NCI-H1930 (cell line): Measurements from ENCODE around the gene FGF14.

ENCODE experiments used
- DNase-seq, 2 experiments: peaks; one replicate each; lab custom pipeline; 2025; lab: John Stamatoyannopoulos, UW

The FGF14 gene

DNA sequence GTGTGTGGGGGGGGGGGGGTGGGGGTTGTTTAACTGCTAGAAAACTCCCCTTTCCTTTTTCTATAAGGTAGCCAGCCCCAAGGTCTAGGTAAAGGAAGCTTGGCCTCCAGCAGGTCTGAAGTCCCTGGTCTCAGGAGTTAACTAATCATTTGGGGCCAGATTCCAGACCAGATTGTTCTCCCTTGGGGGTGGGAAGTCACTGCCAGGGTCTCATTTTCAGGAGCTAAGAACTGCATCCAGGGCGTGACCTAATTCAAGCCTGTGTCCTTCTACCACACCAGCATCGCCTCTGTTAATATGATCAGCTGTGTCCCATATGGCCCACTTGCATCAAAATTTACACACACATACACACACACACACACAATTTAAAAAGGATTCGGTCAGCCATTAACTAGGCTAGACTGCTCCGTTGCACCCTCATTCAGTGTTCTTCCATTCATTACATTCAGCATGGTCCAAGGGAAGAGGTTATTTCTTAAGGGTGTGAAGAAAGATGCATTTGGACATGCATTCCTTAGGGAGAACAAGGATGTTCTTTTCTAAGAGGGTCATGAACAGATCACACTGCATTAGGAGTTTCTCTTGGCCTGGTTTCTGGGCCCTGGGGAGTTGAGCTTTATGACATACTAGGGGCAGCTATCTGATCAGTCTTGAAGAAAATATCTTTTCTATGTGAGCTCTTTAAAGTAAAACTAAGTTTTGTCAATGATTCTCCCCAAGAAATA is 91.0 kb downstream of the FGF14 start:
- DNase-seq, result no peak

GRCh38 chr13:102309110-102309509 is 92.7 kb downstream of the FGF14 start:
- DNase-seq, result no peak

- DNase-seq, result no peak
Observed at GRCh38 chr13:102302534-102302933, 99.3 kb downstream of the FGF14 start.

DNA sequence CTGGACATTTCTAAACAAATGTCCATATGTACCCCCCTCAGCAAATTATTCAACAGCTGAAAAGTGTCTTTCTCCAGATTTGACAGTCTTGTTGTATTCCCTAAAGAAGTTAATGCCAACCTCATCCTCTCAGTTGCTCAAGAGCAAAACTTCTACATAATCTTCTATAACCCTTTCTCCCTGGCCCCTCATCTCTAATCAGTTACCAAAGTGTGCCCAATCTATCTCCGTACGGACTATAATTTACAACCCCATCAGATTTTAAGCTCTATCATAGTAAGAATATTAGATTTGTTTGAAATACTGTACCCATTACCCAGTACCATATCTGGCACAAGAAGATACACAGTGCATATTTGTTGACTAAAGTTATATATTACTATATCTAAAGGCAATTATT is 101.5 kb downstream of the FGF14 start:
- no peak for DNase-seq

- no peak for DNase-seq
Observed at GRCh38 chr13:102299366-102299765, 102.5 kb downstream of the FGF14 start.

DNA sequence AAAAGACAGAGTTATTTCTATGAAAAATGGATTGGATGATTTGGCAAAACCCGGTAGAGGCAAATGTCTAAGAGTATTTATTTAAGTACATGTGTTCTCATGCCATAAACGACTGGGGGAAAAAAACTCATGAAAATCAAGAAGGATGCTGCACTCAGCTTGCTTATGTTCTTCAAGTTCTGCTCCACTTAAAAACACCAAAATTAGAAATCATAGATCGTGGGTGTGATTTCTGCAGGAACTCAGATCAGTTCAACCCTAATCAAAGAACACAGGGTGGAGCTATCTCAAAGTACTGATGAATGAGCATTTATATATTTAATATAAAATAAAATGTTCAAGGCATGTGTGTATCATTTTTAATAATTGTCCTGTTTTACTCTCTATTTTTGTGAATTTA is 103.8 kb downstream of the FGF14 start:
- no peak for DNase-seq

DNA sequence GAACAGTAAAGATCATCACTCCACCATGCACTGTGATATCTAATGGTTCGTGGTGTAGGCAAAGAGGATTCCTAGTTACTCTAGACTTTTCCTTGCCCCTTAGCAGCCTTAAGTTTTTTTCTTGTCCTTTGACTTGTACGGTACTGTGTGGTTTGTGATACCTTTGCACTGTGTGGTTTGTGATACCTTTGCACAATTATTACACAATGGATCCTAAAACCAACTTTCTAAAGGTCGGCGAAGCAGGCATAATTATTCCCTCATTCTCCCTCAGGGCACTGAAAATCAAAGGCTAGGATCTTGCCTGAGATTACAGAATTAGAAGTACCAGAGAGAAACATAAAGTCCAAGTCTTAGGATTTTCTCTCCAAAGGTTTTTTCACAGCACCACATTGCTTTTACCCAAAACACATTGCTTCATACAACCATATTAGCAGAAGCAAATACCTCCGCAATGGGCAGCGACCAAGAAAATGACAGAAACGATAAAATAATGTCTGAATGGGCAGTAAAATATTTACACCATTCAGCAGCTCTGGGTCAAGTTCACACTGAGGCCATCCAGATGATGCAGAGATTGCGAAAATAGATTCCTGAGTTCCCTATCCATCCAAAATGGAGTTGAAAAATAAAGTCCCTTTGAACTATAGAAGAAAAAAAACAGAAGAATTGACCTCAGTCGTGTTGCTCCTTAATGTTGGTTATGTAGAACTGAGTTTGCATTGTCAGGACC is 106.4 kb downstream of the FGF14 start:
- DNase-seq, result no peak

DNA sequence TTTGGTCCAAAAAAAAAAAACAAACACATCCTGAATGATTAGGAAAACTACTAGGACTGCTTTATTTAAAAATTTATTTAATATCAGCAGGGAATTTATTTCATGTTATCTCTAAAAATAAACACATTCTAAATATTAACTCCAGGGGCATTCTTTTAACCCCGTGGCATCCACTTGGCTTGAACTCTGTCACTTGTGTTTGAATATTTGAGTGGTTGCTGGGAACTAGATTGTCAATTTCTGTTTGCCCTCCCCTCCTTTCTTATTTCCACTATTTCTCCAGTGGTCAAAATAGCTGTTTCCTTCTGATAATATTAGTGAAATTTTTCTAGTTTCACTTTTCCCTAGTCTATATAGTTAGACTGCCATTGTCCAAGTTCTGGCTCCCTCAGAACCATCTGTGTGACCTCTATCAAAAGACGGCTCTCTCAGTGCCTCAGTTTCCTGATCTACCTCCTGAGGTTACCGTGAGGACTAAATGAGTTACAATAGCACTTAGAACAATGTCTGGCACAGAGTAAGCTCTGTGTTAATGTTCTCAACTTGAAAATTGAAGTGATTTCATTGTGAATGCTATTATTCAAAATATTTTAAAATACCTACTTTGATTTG is 107.3 kb downstream of the FGF14 start:
- no peak for DNase-seq

- DNase-seq, result no peak
Observed at GRCh38 chr13:102293723-102294122, 108.1 kb downstream of the FGF14 start.

- DNase-seq, result no peak
Observed at GRCh38 chr13:102291587-102292218, 110.1 kb downstream of the FGF14 start.

- no peak for DNase-seq
Observed at GRCh38 chr13:102289606-102290005, 112.2 kb downstream of the FGF14 start.

DNA sequence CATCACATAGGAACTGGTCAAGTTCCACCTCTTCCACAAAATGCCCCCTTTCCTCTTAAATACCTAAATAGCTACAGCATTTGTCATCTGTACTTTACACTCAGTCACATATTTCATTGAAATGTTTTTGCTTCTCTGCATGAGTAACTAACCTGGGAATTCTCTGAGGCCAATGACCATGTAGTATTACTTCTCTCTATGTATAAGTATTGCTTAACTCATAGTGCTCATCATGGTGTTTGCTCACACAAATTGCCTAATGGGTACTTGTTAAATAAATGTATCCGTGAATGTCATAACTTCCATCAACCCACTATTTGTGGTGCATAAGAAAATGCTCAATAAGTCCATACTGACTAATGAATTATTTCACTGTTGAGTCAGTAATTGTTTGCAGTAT is 115.5 kb downstream of the FGF14 start:
- no peak for DNase-seq

DNA sequence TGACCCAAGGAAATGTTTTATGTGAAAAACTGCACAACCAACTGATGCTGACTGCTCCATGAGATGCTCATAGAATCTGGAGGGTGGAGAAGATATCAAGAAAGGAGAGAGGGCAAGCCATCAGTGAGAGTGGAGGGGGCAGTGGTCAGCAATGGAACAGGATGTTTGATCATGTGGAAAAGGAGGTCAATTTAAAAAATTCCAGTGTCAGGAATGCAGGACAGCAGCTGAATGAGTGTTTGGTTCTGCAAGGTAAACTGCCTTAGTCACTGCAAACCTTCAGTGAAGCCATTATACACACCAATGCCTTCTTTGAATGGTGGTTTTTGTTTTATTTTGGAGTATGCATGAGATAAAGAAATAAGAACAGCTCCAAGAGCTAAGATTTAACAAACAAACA is 121.5 kb downstream of the FGF14 start:
- DNase-seq, result no peak

DNA sequence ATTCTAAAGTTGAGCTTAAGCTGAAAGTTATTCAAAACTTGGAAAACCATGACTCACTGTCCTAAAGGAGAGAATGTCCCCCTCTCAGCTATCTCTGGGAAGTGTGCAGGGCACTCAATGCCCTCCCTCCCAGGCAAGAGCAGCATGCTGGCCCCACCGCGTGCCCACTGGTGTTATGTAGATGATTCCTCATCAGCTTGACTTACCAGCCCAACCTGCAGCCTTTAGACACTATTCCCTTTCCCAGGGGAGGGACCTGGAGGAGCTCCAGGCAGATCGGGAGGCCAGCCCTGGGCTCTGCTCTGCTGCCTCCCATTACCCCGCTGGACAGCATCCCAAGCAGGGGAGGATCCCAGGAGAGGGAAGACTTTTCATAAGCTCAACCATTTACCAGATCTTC is 124.6 kb downstream of the FGF14 start:
- DNase-seq, result no peak

DNA sequence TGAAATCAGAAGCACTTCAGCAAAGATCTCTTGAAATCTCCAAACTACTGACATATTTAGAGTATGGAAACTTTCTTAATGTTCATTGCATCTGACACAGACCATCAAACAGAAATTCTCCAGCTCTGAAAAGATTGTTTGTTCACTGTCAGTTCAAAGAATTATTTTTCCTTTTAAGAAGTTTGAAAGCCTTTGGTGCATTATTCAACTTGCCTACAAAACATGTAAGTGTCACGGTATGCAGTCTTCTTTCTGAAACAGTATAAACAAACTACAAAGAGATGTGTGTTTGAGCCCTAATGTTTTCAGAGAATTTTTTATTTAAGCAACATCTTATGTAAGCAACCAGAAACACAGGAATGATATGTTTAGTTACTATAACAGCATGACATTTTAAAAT is 125.4 kb downstream of the FGF14 start:
- no peak for DNase-seq

- DNase-seq, result no peak
Observed at GRCh38 chr13:102275969-102276368, 125.9 kb downstream of the FGF14 start.

DNA sequence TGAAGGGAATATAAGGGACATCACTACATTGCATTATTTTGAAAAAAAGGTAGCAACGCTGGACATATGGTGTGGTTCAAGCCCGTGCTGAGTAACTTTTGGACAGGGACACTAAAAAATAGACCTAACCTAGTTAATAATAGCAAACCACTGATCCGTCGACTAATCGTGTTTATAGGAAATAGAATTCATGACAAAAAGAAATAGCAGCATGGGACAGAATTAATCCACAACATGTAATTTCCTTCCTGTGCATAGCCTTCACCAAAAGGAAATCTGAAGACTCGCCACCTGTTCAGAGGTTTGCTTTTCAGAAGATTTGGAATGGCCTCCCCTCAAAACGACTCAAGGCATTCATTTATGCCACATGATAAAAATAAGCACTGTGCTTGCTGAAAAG is 128.7 kb downstream of the FGF14 start:
- DNase-seq, result no peak

DNA sequence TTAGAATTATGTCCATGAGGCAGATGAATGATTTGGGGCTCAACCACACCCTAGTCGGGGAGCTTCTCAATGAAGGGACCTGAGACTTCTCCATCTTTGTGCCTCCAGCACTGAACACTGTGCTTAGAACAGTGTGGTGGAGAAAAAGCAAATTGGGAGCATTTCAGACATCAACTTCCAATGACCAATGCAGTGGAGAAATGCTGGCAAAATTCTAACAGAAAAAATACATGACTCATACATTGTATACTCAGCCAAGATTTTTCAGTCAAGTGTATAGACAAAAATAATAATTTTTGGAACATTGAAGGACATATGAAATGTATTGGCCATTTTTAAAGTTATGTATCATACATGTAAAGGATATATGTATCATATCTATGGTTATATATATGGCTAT is 134.7 kb downstream of the FGF14 start:
- DNase-seq, result no peak

- DNase-seq, result no peak
Observed at GRCh38 chr13:102261809-102262208, 140.0 kb downstream of the FGF14 start.

DNA sequence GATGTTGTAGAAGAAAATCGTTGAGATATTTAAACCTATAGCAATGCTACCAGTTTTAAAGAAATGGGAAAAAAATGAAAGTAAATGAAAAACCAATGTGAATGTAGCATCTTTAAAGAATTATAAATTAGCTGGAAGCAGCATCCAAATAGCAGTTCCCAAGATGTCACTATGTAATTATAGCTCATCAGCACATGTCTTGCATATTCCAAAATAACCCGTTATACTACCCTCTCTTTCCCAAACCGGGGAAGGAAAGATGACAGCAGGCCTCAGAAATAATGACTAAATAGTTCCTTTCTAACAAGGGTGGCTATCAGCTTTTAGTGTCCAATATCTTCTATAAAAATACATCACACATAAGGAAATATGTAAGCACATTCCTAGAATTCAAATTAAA is 140.5 kb downstream of the FGF14 start:
- DNase-seq, result no peak

DNA sequence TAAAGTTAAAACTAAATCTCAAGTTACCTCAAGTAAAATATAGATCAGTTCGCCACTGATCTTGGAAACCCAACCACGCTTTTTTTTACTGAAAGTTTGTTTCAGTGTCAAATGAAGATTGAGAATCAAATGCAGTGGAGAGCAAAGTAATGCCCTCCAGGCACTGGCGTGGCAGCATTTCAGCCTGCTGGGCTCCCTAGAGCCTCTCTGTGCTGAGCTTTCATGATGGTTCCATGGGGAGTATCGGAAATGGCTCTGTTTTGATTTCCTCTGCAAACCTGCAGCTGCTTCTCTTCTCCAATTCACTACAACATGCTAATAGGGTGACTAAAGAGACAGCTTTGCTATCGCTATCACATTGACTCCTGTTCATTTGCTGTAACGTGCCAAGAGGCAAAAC is 141.6 kb downstream of the FGF14 start:
- DNase-seq, result no peak

DNA sequence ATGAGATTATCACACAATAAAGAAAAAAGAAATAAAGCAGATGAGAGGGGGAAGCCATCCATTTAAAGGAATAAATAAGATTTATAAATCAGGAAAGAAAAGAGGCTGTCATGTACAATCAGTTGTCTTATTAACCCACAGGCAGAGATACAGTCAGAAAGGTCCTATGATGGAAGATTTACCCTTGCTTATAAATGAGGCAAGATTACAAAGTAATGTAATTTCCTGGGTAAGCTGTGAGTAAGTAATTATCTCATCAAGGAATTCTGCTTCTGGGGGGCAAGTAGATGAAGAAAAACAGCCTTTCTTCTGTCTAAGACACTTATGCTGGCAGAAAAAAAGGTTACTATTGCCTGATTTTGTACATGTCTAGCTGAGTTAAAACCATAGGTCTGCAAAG is 146.4 kb downstream of the FGF14 start:
- DNase-seq, result no peak

DNA sequence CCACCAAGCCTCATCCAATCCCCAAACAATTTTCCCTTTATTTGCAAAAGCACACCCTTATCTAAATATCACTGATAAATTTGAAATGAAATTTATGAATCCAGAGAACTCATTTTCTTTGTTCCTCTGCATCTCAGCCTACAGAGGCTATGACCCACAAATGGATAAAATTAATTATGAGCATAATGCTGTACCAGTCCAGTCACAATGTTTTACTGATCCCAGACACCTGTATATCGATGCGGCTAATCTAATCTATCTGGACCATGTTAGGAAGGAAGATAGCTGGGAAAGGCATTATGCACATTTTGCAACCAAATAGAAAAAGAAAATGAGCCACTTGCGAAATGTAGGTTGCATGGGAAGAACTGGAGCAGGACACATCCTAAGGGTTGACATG is 150.0 kb downstream of the FGF14 start:
- no peak for DNase-seq
